Heart left ventricle (tissue), 16 donors: ENCODE results near the gene TSPYL1. TPM values are rescaled to one million over a fixed set of nuclear protein-coding genes. Genes with fewer than 3 reads are reported as not detected.

Experiments
- ATAC-seq, 4 donors: fragments of 200-7000 bp; cut with Tn5 transposase; one replicate each; pipeline ENCODE4 v1.9.1; 2020 to 2022; ENCODE audit warnings: moderate library complexity in 4 of 4, mild to moderate bottlenecking in 3 of 4, moderate number of reproducible peaks in 1 of 4
- DNase-seq, 5 donors: peaks; one replicate each; pipeline ENCODE4 v3.0.0-alpha.2; 2020
- H3K27ac ChIP-seq, 12 donors: fragments of 200-600 bp; sonication (generic) in 4 of 12; one replicate each; pipeline versions ENCODE4 v1.5.0 to v1.8.0; 2016 to 2022; ENCODE audit warnings: mild to moderate bottlenecking in 2 of 12
- H3K27me3 ChIP-seq, 9 donors: fragments of 200-600 bp; sonication (generic) in 2 of 9; one replicate each; pipeline versions ENCODE4 v1.5.1 to v1.8.0; 2016 to 2022; ENCODE audit warnings: mild to moderate bottlenecking in 3 of 9
- H3K36me3 ChIP-seq, 9 donors: fragments of 200-600 bp; sonication (generic) in 2 of 9; one replicate each; pipeline versions ENCODE4 v1.5.0 to v1.8.0; 2018 to 2022; ENCODE audit warnings: mild to moderate bottlenecking in 2 of 9
- H3K4me1 ChIP-seq, 12 donors: fragments of 200-600 bp; sonication (generic) in 4 of 12; one replicate each; pipeline versions ENCODE4 v1.5.0 to v1.8.0; 2016 to 2022; ENCODE audit warnings: mild to moderate bottlenecking in 3 of 12
- H3K4me3 ChIP-seq, 12 donors: fragments of 200-600 bp; sonication (generic) in 4 of 12; one replicate each; pipeline versions ENCODE4 v1.5.0 to v1.8.0; 2017 to 2022; ENCODE audit warnings: mild to moderate bottlenecking in 9 of 12, moderate library complexity in 4 of 12
- H3K9me3 ChIP-seq, 12 donors: fragments of 200-600 bp; sonication (generic) in 4 of 12; one replicate each; pipeline versions ENCODE4 v1.5.0 to v1.8.0; 2016 to 2022; ENCODE audit warnings: mild to moderate bottlenecking in 1 of 12
- POLR2A ChIP-seq, 2 donors: fragments of 450-650 bp; IDR thresholded peaks; one replicate each; pipeline ENCODE4 v1.6.1; 2017; ENCODE audit warnings: antibody characterized with exemption in 2 of 2, mild to moderate bottlenecking in 2 of 2, moderate library complexity in 2 of 2
- WGBS, 4 donors: extraction: QIAGEN DNeasy Blood & Tissue Kit in 2 of 4; methylation state at CpG; one replicate each; pipeline versions ENCODE4 v1.1.5 to v1.1.7; 2013 to 2018; 5-methylcytosine and 5-hydroxymethylcytosine counted together
- intact Hi-C, 10 donors: fragments of 100-400 bp; cut with DNase I; formaldehyde crosslinking; loops; one replicate each; pipeline versions ENCODE4 v1.11.1 to v1.14.2; 2022
- polyA plus RNA-seq, 2 donors: library from polyadenylated mRNA; stranded (reverse); fragments of 200-250 nt; gene quantifications; one replicate each; pipeline ENCODE4 v1.2.3, GENCODE V29; 2013
- total RNA-seq, 9 donors: library from RNA; depleted of rRNA in 2 of 9; stranded (reverse); fragments of >200 nt in 2 of 9; fragmentation: NEBNext Ultra II Directional in 3 of 9; extraction: Animal tissue kit (Norgen Biotek cat#: 25700) in 3 of 9; gene quantifications; one replicate each; pipeline versions ENCODE4 v1.1.0 to v1.2.4, GENCODE V29; 2016 to 2023
- TF ChIP-seq, protein P1 (sequence below), 12 donors: fragments of 200-600 bp; sonication (generic) in 4 of 12; IDR thresholded peaks; one replicate each; pipeline versions ENCODE4 v1.5.0 to v1.8.0; 2018 to 2022; ENCODE audit warnings: antibody characterized with exemption in 12 of 12, mild to moderate bottlenecking in 5 of 12
- donor health status: ischemic (EF 13 %, LVEDD 7.1; RV severe dilation, severe dysfunction).
- donor health status: healthy with polysubstance abuse.
- donor health status: DM: no; HTN: yes; CAD: no.
- donor health status: DM: no; HTN: no; CAD: no.
- donor health status: ischemic (EF 25% LVEDD 6.9; RV normal size, moderate dysfunction).
- donor health status: ischemic (EF 25% LVEDD 5.7; RV mildly dilated, moderate dysfunction).
- donor health status: healthy.
- donor health status: DM: yes; HTN: yes; CAD: no.
- donor health status: ischemic (EF 35%, LVEDD 5.7; RV mildly dilated, moderate dysfunction).
- donor health status: nonischemic (EF 11% LVEDD 7.7; RV severe dilation, severe dysfunction).
- donor health status: DM: yes; HTN: yes; CAD: no.
- donor health status: PGD.
- donor health status: ischemic (EF 29% LVEDD 5.4; RV normal size, mild dysfunction).
- donor health status: nonischemic (EF 23%, LVEDD 6.1; RV moderate dilation, normal function).

TSPYL1 gene
- total and polyA plus RNA-seq, 11 donors, result 24.8 to 150 (median 98.4) TPM

DNA sequence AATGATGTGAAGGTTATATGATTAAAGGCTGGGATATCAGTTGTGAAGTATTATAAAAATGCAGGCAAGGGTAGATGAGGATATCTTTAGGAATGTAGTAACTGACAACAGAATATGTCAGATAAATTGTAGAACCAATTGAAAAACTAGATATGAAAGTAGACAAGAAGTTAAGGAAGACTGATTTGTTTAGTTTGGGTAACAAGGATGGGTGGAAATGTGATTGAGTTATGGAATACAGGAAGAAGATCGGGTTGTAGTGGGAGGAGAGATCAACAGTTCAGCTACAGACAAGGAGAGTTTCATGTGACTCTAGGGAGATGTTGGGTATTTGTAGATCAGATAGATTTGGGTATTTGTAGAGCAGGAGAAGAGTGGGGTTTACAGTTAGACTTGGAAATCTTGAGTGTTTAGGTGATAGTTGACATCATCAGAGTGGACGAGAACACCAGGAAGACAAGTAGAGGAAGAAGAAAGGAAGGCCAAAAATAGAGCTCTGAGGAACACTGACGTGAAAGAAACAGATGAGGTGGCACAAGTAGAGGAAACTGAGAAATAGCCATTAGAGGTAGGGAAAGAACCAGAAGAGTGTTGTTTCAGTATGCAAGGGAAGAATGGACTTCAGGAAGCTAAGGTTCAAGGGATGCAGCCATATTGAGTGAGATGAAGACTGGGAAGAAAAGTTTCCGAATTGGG lies 12.1 kb upstream of the TSPYL1 start:
- intact Hi-C loops, result loop anchor here in 3 of 10 donors (5.0 to 10.0 kb wide), 3 partner anchors 80 to 240 kb away; partner anchors contain the start of gene DSE (in 1 of the 3)
- Histone ChIP-seq H3K4me1 (peaks cover 0 to 7% (median 0%) of the 10 kb centered on the region in 12 donors), H3K27me3 (no peaks in the 10 kb centered on the region), H3K4me3 (no peak overlapping the region), H3K36me3 (no peaks in the 10 kb centered on the region), H3K27ac (no peak overlapping the region), H3K9me3 (no peaks in the 10 kb centered on the region)
- 60 to 73% (median 65%) methylated on average over 4 of the region's 4 CpGs for WGBS, 4 donors
- TF ChIP-seq, protein P1, sequence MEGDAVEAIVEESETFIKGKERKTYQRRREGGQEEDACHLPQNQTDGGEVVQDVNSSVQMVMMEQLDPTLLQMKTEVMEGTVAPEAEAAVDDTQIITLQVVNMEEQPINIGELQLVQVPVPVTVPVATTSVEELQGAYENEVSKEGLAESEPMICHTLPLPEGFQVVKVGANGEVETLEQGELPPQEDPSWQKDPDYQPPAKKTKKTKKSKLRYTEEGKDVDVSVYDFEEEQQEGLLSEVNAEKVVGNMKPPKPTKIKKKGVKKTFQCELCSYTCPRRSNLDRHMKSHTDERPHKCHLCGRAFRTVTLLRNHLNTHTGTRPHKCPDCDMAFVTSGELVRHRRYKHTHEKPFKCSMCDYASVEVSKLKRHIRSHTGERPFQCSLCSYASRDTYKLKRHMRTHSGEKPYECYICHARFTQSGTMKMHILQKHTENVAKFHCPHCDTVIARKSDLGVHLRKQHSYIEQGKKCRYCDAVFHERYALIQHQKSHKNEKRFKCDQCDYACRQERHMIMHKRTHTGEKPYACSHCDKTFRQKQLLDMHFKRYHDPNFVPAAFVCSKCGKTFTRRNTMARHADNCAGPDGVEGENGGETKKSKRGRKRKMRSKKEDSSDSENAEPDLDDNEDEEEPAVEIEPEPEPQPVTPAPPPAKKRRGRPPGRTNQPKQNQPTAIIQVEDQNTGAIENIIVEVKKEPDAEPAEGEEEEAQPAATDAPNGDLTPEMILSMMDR (IDR thresholded peaks at IDR 0.05), result no peak
- TF ChIP-seq POLR2A (IDR thresholded peaks at IDR 0.05), result no peak
- DNase-seq (no peak), ATAC-seq (no peak)

DNA sequence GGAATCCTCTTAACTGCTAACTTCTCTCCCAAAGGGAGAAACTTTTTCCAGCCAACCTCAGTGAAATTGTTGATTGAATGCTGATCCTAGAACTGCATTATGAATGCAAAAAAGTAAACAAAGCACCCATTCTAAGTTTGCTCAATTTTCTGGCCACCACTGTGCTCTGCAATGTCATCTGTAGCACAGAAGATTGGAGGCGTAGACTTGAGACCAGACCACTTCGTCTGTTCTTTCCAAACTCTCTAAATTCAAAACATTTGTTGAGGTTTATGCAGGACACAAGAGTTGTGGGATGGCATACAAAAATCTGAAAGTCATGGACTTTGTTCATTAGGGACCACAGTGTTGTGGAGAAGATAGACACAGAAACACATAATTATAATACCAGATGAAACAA lies 11.1 kb upstream of the TSPYL1 start:
- H3K27me3 ChIP-seq, result no peaks in the 10 kb centered on the region
- ATAC-seq (no peak), DNase-seq (no peak)
- no peaks in the 10 kb centered on the region for H3K9me3 ChIP-seq
- H3K4me1 ChIP-seq, result peaks cover 0 to 7% (median 0%) of the 10 kb centered on the region in 12 donors
- H3K27ac ChIP-seq, result no peak overlapping the region
- TF ChIP-seq, protein P1 (IDR thresholded peaks at IDR 0.05), result no peak
- WGBS, 4 donors, result 68 to 87% (median 86%) methylated on average over 2 of the region's 2 CpGs
- no peak overlapping the region for H3K4me3 ChIP-seq
- H3K36me3 ChIP-seq, result no peaks in the 10 kb centered on the region
- intact Hi-C loops, result loop anchor here in 3 of 10 donors (5.0 to 10.0 kb wide), 3 partner anchors 82 to 242 kb away; partner anchors contain the start of gene DSE (in 1 of the 3)

DNA sequence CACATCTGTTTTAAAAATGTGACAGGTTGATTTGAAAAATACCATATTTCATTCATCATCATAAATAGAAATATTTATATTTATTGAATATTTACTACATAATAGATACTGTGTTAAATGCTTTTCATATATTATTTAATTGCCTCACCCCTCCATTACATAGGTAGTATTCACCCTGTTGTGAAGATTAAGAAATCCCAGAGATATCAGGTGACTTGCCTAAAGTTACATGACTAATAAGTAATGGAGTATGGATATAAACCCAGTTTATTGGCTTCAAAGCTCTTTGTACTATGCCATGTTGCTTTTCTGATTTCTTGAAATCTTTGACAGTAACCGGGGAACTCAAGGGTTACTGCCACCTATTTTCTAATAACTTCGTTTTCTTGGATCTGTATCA lies 10.1 kb upstream of the TSPYL1 start:
- no peaks in the 10 kb centered on the region for H3K27me3 ChIP-seq
- no peak for ATAC-seq
- WGBS, 4 donors, result 85 to 94% (median 92%) methylated on average over 2 of the region's 2 CpGs
- TF ChIP-seq, protein P1 (IDR thresholded peaks at IDR 0.05), result no peak
- TF ChIP-seq POLR2A (IDR thresholded peaks at IDR 0.05), result no peak
- H3K9me3 ChIP-seq, result no peaks in the 10 kb centered on the region
- peaks cover 0 to 7% (median 0%) of the 10 kb centered on the region in 12 donors for H3K4me1 ChIP-seq
- H3K27ac ChIP-seq, result no peak overlapping the region
- no peak overlapping the region for H3K4me3 ChIP-seq
- H3K36me3 ChIP-seq, result no peaks in the 10 kb centered on the region
- intact Hi-C loops, result loop anchor here (5.0 to 10.0 kb wide), 8 partner anchors 82 to 275 kb away; partner anchors contain the start of gene DSE (in 2 of the 10)
- DNase-seq, result no peak

DNA sequence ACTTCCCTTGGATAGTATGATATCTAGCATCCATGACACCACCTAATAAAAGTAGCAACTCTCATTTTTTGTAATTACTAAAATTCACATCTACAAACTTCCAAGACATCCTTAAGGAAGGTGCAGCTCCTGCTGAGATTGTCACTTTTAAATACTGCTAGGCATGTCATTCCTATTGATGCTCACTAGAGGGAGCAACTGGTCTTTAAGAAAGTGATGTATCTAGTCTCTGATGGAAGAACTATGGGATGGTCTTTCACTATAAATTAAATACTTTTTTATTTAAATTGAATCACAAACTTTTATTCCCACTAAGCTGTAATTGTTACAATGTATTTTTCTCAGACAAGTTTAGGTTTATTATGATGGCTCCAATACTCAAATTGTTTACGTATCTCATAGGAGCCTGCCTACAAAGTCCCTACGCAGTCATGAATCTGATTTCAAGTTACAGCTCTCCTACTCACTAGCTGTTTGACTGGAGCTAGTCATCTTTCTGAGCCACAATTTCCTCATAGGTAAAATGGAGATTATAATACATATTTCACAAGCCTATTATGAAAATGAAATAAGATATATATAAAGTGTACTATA lies 8.1 kb upstream of the TSPYL1 start:
- ATAC-seq, result peak in 3 of 4 donors; percentile 62 to 66 (median 63)

More for the DNA sequence above, 8.1 kb upstream of the TSPYL1 start:
- Histone ChIP-seq H3K27ac (no peak overlapping the region), H3K27me3 (no peaks in the 10 kb centered on the region), H3K4me3 (no peak overlapping the region), H3K9me3 (no peaks in the 10 kb centered on the region), H3K4me1 (peaks cover 0 to 7% (median 2%) of the 10 kb centered on the region in 12 donors), H3K36me3 (no peaks in the 10 kb centered on the region)
- intact Hi-C loops, result loop anchor here in 8 of 10 donors (2.0 to 10.0 kb wide), 8 partner anchors 87 to 277 kb away; partner anchors contain the start of gene DSE (in 1 of the 8)
- 87 to 93% (median 88%) methylated on average over 2 of the region's 2 CpGs for WGBS, 4 donors
- no peak for TF ChIP-seq POLR2A (IDR thresholded peaks at IDR 0.05)
- TF ChIP-seq, protein P1 (IDR thresholded peaks at IDR 0.05), result peak; percentile 75 to 96 (median 88)
- no peak for DNase-seq
